K562 (cell line): Measurements from ENCODE around the gene EGLN3. TPM values are rescaled to one million over a fixed set of nuclear protein-coding genes. Genes with fewer than 3 reads are reported as not detected.

Experiments used
- ATAC-seq: fragments of 200-7000 bp; cut with Tn5 transposase; 3 replicates; pipeline ENCODE4 v1.9.1; 2020; ENCODE audit warnings: moderate library complexity
- BruUV-seq: library from RNA; stranded (reverse); fragments of 400-500 nt; replicated peaks from 2 replicates; lab custom pipeline; 2021; lab: Mats Ljungman, UMichigan
- CTCF ChIA-PET: fragments of 300-600 bp; formaldehyde crosslinking; extraction: SDS; loops from one replicate; lab custom pipeline; 2021; ENCODE audit warnings: low intra/inter-chr PET ratio; lab: Yijun Ruan, JAX
- POLR2A ChIA-PET: fragments of 300-600, 350-650 bp; sonication (Branson Sonifier 250); formaldehyde crosslinking; extraction: SDS; loops from one replicate; lab custom pipeline; 2021; ENCODE audit warnings: antibody characterized with exemption, inconsistent platforms; lab: Yijun Ruan, JAX
- DNase-seq, 4 experiments: peaks; one replicate each; pipeline versions ENCODE4 v3.0.0 to v3.0.0-alpha.2; 2011 to 2018; ENCODE audit warnings: low spot score in 3 of 4, mixed read lengths in 3 of 4; ENCODE audit errors: extremely low read depth in 1 of 4
- FAIRE-seq: peaks from 2 replicates; lab custom pipeline; 2011; peaks lifted over from hg19 to GRCh38; lab: Jason Lieb, UNC
- H2AFZ ChIP-seq: 2 replicates; pipeline ENCODE4 v1.6.0; 2011; ENCODE audit warnings: low read depth, low read length, control low read depth, inconsistent platforms
- H3K27ac ChIP-seq: fragments of 200-600 bp; 3 replicates; pipeline ENCODE4 v1.8.0; 2011; ENCODE audit warnings: low read depth, mild to moderate bottlenecking, control low read depth, inconsistent platforms, low read length, moderate library complexity, mixed read lengths; ENCODE audit errors: extremely low read depth
- H3K27me3 ChIP-seq, 2 experiments: fragments of 300-600 bp in 1 of 2; 2 replicates in 1 of 2; 3 replicates in 1 of 2; pipeline versions ENCODE4 v1.6.0 to v1.8.0; 2011; ENCODE audit warnings: inconsistent platforms in 2 of 2, low read length in 2 of 2, mild to moderate bottlenecking in 1 of 2, mixed read lengths in 1 of 2, moderate library complexity in 1 of 2; ENCODE audit not compliant: control insufficient read depth in 2 of 2, insufficient read depth in 2 of 2
- H3K36me3 ChIP-seq: fragments of 300-600 bp; 3 replicates; pipeline ENCODE4 v1.8.0; 2011; ENCODE audit warnings: mild to moderate bottlenecking, low read length, inconsistent platforms; ENCODE audit not compliant: control insufficient read depth, insufficient read depth
- H3K4me1 ChIP-seq, 2 experiments: fragments of 200-600 bp in 1 of 2; replicated peaks in 1 of 2; 2 replicates in 1 of 2; 3 replicates in 1 of 2; pipeline versions ENCODE4 v1.5.1 to v1.8.0; 2011; ENCODE audit warnings: inconsistent platforms in 2 of 2, low read length in 2 of 2, mild to moderate bottlenecking in 1 of 2, mixed read lengths in 1 of 2, moderate library complexity in 1 of 2; ENCODE audit not compliant: control insufficient read depth in 2 of 2, insufficient read depth in 2 of 2
- H3K4me2 ChIP-seq: 2 replicates; pipeline ENCODE4 v1.6.1; 2011; ENCODE audit warnings: low read length, control low read depth, inconsistent platforms, mixed read lengths; ENCODE audit not compliant: insufficient read depth
- H3K4me3 ChIP-seq: fragments of 200-600 bp; sonication (generic), shearing (Covaris generic); 2 replicates; pipeline ENCODE4 v1.5.1; 2016; ENCODE audit warnings: control low read depth, inconsistent platforms
- H3K79me2 ChIP-seq: fragments of 200-600 bp; 3 replicates; pipeline ENCODE4 v1.8.0; 2011; ENCODE audit warnings: low read length, inconsistent platforms; ENCODE audit not compliant: control insufficient read depth, insufficient read depth
- H3K9ac ChIP-seq, 2 experiments: 2 replicates each; pipeline versions ENCODE4 v1.6.0 to v1.6.1; 2011; ENCODE audit warnings: low read depth in 2 of 2, low read length in 2 of 2, control low read depth in 1 of 2, inconsistent platforms in 1 of 2, mild to moderate bottlenecking in 1 of 2, mixed read lengths in 1 of 2; ENCODE audit not compliant: insufficient read depth in 1 of 2
- H3K9me1 ChIP-seq: one replicate; pipeline ENCODE4 v1.6.0; 2011; ENCODE audit warnings: inconsistent platforms, mild to moderate bottlenecking, low read length, moderate library complexity; ENCODE audit not compliant: control insufficient read depth, insufficient read depth
- H3K9me3 ChIP-seq: replicated peaks from 2 replicates; pipeline ENCODE4 v1.5.1; 2011; ENCODE audit warnings: low read depth, low read length, inconsistent platforms; ENCODE audit not compliant: control insufficient read depth, insufficient read depth
- H4K20me1 ChIP-seq: replicated peaks from 2 replicates; pipeline ENCODE4 v1.6.1; 2011; ENCODE audit warnings: low read length, inconsistent platforms, mixed read lengths; ENCODE audit not compliant: control insufficient read depth, insufficient read depth
- ARHGAP35 ChIP-seq: fragments of 450-650 bp; IDR thresholded peaks from 2 replicates; pipeline ENCODE4 v1.6.1; 2018; ENCODE audit not compliant: partially characterized antibody
- ATF7 ChIP-seq: fragments of 450-650 bp; IDR thresholded peaks from 2 replicates; pipeline ENCODE4 v1.7.1; 2014; ENCODE audit warnings: mild to moderate bottlenecking, moderate library complexity
- BRF1 ChIP-seq: IDR thresholded peaks from 3 replicates; pipeline ENCODE4 v1.6.1; 2011; ENCODE audit warnings: borderline replicate concordance, mild to moderate bottlenecking; ENCODE audit not compliant: insufficient read length; ENCODE audit errors: extremely low read depth
- FOXA1 ChIP-seq: fragments of 450-650 bp; IDR thresholded peaks from 2 replicates; pipeline ENCODE4 v1.6.1; 2016; ENCODE audit warnings: mild to moderate bottlenecking, borderline replicate concordance
- FOXP4 ChIP-seq: sonication (generic); formaldehyde crosslinking; IDR thresholded peaks from 2 replicates; pipeline ENCODE4 v1.8.0; 2022; ENCODE audit warnings: mild to moderate bottlenecking, missing genetic modification reagents, borderline replicate concordance
- JUN ChIP-seq, 2 experiments: sonication (generic) in 1 of 2; formaldehyde crosslinking in 1 of 2; IDR thresholded peaks; 2 replicates each; pipeline versions ENCODE4 v1.6.1 to v1.8.0; 2012 to 2022; ENCODE audit warnings: borderline replicate concordance in 2 of 2, mild to moderate bottlenecking in 2 of 2, improper control_type of control experiment in 1 of 2, low read depth in 1 of 2, low read length in 1 of 2, missing genetic modification reagents in 1 of 2
- MTA1 ChIP-seq: fragments of 450-650 bp; IDR thresholded peaks from 2 replicates; pipeline ENCODE4 v1.6.1; 2017; ENCODE audit warnings: borderline replicate concordance
- MXD1 ChIP-seq: fragments of 250-450 bp; sonication (Bioruptor Pico); IDR thresholded peaks from 2 replicates; pipeline ENCODE4 v1.8.0; 2021; ENCODE audit warnings: borderline replicate concordance, mild to moderate bottlenecking, moderate library complexity; ENCODE audit not compliant: poor library complexity, severe bottlenecking
- PHTF2 ChIP-seq: fragments of 250-450 bp; sonication (Bioruptor Pico); IDR thresholded peaks from 2 replicates; pipeline ENCODE4 v1.5.0; 2021; ENCODE audit warnings: mild to moderate bottlenecking
- RHOXF2B ChIP-seq: fragments of 250-450 bp; sonication (Bioruptor Pico); conservative IDR thresholded peaks from 2 replicates; pipeline ENCODE4 v1.5.1; 2021
- TARDBP ChIP-seq: fragments of 450-650 bp; IDR thresholded peaks from 2 replicates; pipeline ENCODE4 v1.6.1; 2016
- TEAD4 ChIP-seq, 2 experiments: sonication (generic) in 1 of 2; formaldehyde crosslinking in 1 of 2; IDR thresholded peaks; 2 replicates each; pipeline versions ENCODE4 v1.6.1 to v1.8.0; 2012 to 2022; ENCODE audit warnings: borderline replicate concordance in 1 of 2, inconsistent platforms in 1 of 2, low read length in 1 of 2, mild to moderate bottlenecking in 1 of 2, missing genetic modification reagents in 1 of 2
- YBX1 ChIP-seq: fragments of 450-650 bp; IDR thresholded peaks from 2 replicates; pipeline ENCODE4 v1.7.1; 2016; ENCODE audit warnings: mild to moderate bottlenecking
- ZNF592 ChIP-seq: fragments of 450-650 bp; IDR thresholded peaks from 2 replicates; pipeline ENCODE4 v1.6.1; 2017; ENCODE audit warnings: antibody characterized with exemption, mild to moderate bottlenecking
- WGBS: fragments of 100-300 bp; shearing (Covaris generic); methylation state at CpG from one replicate; pipeline ENCODE4 v1.1.6; 2016; ENCODE audit warnings: low coverage, mixed read lengths; ENCODE audit not compliant: insufficient coverage; ENCODE audit errors: missing lambda C conversion rate; 5-methylcytosine and 5-hydroxymethylcytosine counted together
- in situ Hi-C: fragments of 300-500 bp; cut with MboI; formaldehyde crosslinking; loops from 4 replicates; pipeline ENCODE4 v1.15.0; 2018; ENCODE audit warnings: inconsistent platforms, mixed read lengths
- intact Hi-C: fragments of 100-400 bp; cut with micrococcal nuclease; formaldehyde crosslinking; loops from 2 replicates; pipeline ENCODE4 v1.14.2; 2022
- polyA plus RNA-seq, 8 experiments: library from polyadenylated mRNA; depleted of rRNA in 4 of 8; stranded (reverse) in 5 of 8; unstranded in 3 of 8; fragments of >200 nt; fragmentation: Nextera tagmentation in 2 of 8; fragmentation: Illumina TruSeq in 1 of 8; extraction: Ambion mirVana in 2 of 8; extraction: Trizol in 1 of 8; gene quantifications; 2 replicates each; pipeline versions ENCODE4 v1.2.1 to v1.2.3, GENCODE V29; 2011 to 2014; ENCODE audit warnings: inconsistent platforms in 1 of 8, missing spikeins in 1 of 8
- total RNA-seq, 7 experiments: library from RNA; depleted of rRNA in 6 of 7; stranded (reverse); fragments of >200 nt in 6 of 7; fragmentation: Illumina TruSeq in 2 of 7; extraction: Trizol in 2 of 7; gene quantifications; 2 replicates each; pipeline versions ENCODE4 v1.2.1 to v1.2.3, GENCODE V29; 2011 to 2021; ENCODE audit warnings: low replicate concordance in 1 of 7

Gene EGLN3
- total and polyA plus RNA-seq, 9 of the 15 experiments (the other 6 are each of a cell fraction or from before 2014, with no cell fraction given), result 2.5 to 87.6 (median 5.8) TPM

- TF ChIP-seq FOXP4 (CRISPR knock-in tag) (no peak), TEAD4 (IDR thresholded peaks at IDR 0.05; ENCODE audit: low read length) (no peak), TEAD4 (CRISPR knock-in tag; IDR thresholded peaks at IDR 0.05; ENCODE audit: borderline replicate concordance) (no peak), TARDBP (no peak), JUN (IDR thresholded peaks at IDR 0.05; ENCODE audit: borderline replicate concordance, low read depth, low read length) (no peak), JUN (CRISPR knock-in tag; IDR thresholded peaks at IDR 0.05; ENCODE audit: borderline replicate concordance) (no peak), PHTF2 (CRISPR knock-in tag) (no peak), ZNF592 (no peak), FOXA1 (no peak), MXD1 (no peak), MTA1 (no peak), BRF1 (no peak), YBX1 (no peak), RHOXF2B (no peak), ATF7 (no peak), ARHGAP35 (no peak)
- DNase-seq, result no peak
- H3K9ac ChIP-seq, result no peak overlapping the region
- ChIA-PET POLR2A (no interaction called here), CTCF (no interaction called here)
- no peaks in the 10 kb centered on the region for H3K36me3 ChIP-seq
- no peaks in the 10 kb centered on the region for H3K9me1 ChIP-seq
- H3K79me2 ChIP-seq, result no peaks in the 10 kb centered on the region
- peaks cover 0 to 9% of the 10 kb centered on the region in 2 experiments; a peak in 2 of 5 replicates for H3K4me1 ChIP-seq
- in situ Hi-C loops, result no loop called here
- intact Hi-C loops, result no loop called here
- no peaks in the 10 kb centered on the region for H4K20me1 ChIP-seq
- H2AFZ ChIP-seq, result no peak overlapping the region
- 84% methylated on average over 6 of the region's 6 CpGs for WGBS
- ATAC-seq, result no peak
- H3K4me2 ChIP-seq, result no peak overlapping the region
- no peaks in the 10 kb centered on the region for H3K9me3 ChIP-seq
- no TSS peak for BruUV-seq
- no peaks in the 10 kb centered on the region for H3K27me3 ChIP-seq
- FAIRE-seq, result no peak
- H3K4me3 ChIP-seq, result no peak overlapping the region
- H3K27ac ChIP-seq, result no peak overlapping the region
Observed at GRCh38 chr14:33972583-33973081, 21.8 kb upstream of the EGLN3 start.
